GM15510 (cell line): ENCODE data around the gene LIPT1.

ENCODE experiments used
- POLR2A ChIP-seq: IDR thresholded peaks from 3 replicates; pipeline ENCODE4 v1.6.1; 2011; ENCODE audit warnings: borderline replicate concordance; ENCODE audit not compliant: insufficient read length; ENCODE audit errors: extremely low read depth

Gene LIPT1

DNA sequence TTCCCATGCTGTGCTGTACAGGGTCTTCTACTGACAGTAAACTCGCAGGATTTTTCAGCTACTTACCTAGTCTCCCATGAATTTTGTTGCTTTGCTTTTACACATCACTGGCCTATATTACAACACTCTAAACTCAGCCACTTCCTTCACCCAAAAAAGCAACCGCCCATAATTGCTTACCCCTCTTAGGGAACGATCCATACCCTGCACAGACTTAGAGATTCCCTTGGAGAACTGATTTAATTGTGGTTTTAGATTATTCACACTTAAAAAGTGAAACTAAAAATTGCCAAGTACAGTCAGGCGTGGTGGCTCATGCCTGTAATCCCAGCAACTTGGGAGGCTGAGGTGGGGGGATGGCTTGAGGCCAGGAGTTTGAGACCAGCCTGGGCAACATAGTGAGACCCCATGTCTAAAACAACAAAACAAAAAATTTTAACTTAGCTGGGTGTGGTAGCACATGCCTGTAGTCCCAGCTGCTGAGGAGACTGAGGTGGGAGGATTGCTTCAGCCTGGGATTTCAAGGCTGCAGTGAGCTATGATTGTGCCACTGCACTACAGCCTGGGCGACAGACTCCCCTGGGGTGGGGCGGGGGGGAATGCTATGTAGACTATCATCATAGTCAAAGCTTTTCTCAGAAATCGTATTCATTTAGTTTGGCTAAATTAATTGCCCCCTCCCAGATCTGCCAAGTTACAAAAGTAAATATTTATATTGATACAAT, 45.5 kb downstream of the LIPT1 start:
- TF ChIP-seq POLR2A = no peak

DNA sequence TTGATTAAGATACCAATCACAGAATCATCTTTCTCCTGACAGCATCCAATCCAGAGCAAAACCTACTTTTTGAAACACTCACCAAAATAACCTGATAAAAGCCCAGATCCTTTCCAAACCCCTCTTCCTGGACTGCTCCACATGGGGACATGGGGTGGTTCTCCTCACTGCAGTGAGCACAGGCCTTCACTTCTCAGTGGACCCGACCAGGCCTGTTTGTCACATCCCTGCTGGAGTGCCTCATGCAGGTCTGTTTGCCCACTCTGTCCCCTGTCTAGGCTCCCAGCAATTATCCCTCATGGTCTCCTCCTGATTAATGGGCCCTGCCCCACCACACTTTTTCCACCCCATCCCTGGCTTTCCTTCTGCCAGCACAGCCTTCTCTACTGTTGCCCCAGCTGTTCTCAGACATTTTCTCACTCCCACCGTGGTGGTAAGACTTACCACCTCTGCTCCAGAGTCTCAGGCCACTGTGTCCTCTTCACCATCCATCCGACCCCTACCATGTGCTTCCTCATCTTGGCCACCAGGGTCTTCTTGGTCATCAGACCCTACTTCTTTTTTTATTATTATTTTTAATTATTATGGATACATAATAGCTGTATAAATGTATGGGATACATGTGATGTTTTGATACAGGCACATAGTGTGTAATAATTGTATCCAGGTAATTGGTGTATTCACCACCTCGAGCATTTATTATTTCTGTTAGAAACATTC, 47.4 kb downstream of the LIPT1 start:
- TF ChIP-seq POLR2A = no peak

DNA sequence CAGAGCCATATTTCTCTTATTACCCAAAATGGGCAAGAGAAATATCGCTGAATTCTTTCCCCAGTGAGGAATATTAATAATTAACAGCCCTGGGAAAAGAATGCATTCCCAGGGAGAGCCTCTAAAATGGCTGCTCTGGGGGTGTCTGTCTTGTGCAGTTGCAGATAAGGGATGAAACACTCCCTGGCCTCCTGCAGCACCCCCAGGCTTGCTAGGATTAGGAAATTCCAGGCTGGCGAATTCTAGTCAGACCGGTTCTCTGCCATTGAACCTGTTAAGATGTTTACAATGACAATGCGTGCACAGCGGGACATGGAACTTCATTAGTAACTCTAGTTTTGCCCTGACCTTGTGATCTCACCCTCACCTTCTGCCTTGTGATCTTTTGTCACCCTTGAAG, 50.7 kb downstream of the LIPT1 start:
- no peak for TF ChIP-seq POLR2A
